GM12878 (cell line): ENCODE data around the gene IMMT. TPM values are rescaled to one million over a fixed set of nuclear protein-coding genes. Genes with fewer than 3 reads are reported as not detected.

Experiments
- ATAC-seq: fragments of 200-7000 bp; cut with Tn5 transposase; 3 replicates; pipeline ENCODE4 v1.9.1; 2020; ENCODE audit warnings: mild to moderate bottlenecking, moderate library complexity
- BruUV-seq: library from RNA; stranded (reverse); fragments of 400-500 nt; replicated peaks from 2 replicates; lab custom pipeline; 2021; lab: Mats Ljungman, UMichigan
- CTCF ChIA-PET: fragments of 300-600 bp; sonication (Branson Sonifier 250); formaldehyde crosslinking; extraction: SDS; loops from one replicate; lab custom pipeline; 2021; ENCODE audit warnings: inconsistent platforms; lab: Yijun Ruan, JAX
- POLR2A ChIA-PET: fragments of 350-600 bp; formaldehyde crosslinking; extraction: SDS; loops from one replicate; lab custom pipeline; 2021; ENCODE audit warnings: inconsistent platforms; lab: Charles Lee
- RAD21 ChIA-PET: fragments of 300-600 bp; sonication (Branson Sonifier 250); formaldehyde crosslinking; loops from one replicate; lab custom pipeline; 2023; ENCODE audit warnings: antibody characterized with exemption; ENCODE audit not compliant: unreplicated experiment; lab: Charles Lee
- SMC1A ChIA-PET: fragments of 300-600 bp; sonication (Branson Sonifier 250); formaldehyde crosslinking; loops from one replicate; lab custom pipeline; 2023; ENCODE audit not compliant: unreplicated experiment, uncharacterized antibody; lab: Charles Lee
- DNase-seq: peaks from one replicate; pipeline ENCODE4 v3.0.0-alpha.2; 2011; ENCODE audit warnings: low read depth, low spot score
- FAIRE-seq: peaks from 3 replicates; lab custom pipeline; 2011; peaks lifted over from hg19 to GRCh38; lab: Jason Lieb, UNC
- H2AFZ ChIP-seq: 2 replicates; pipeline ENCODE4 v1.6.0; 2011; ENCODE audit warnings: low read depth, low read length, control low read depth; ENCODE audit not compliant: control insufficient read depth
- H3K27ac ChIP-seq: 2 replicates; pipeline ENCODE4 v1.5.1; 2011; ENCODE audit warnings: control low read depth; ENCODE audit not compliant: control insufficient read depth, insufficient read depth
- H3K27me3 ChIP-seq, 2 experiments: replicated peaks in 1 of 2; 2 replicates each; pipeline versions ENCODE4 v1.6.0 to v1.6.1; 2011; ENCODE audit warnings: low read length in 1 of 2; ENCODE audit not compliant: control insufficient read depth in 2 of 2, insufficient read depth in 2 of 2
- H3K36me3 ChIP-seq, 2 experiments: 2 replicates each; pipeline ENCODE4 v1.5.1; 2011; ENCODE audit warnings: low read length in 1 of 2; ENCODE audit not compliant: control insufficient read depth in 2 of 2, insufficient read depth in 2 of 2
- H3K4me1 ChIP-seq: 2 replicates; pipeline ENCODE4 v1.6.1; 2011; ENCODE audit warnings: mild to moderate bottlenecking, low read length, moderate library complexity, mixed read lengths; ENCODE audit not compliant: control insufficient read depth, insufficient read depth
- H3K4me2 ChIP-seq: 2 replicates; pipeline ENCODE4 v1.6.0; 2011; ENCODE audit warnings: control low read depth; ENCODE audit not compliant: control insufficient read depth, insufficient read depth
- H3K4me3 ChIP-seq: fragments of 200-600 bp; sonication (generic); 2 replicates; pipeline ENCODE4 v1.5.1; 2016
- H3K79me2 ChIP-seq: 2 replicates; pipeline ENCODE4 v1.6.0; 2011; ENCODE audit warnings: low read length; ENCODE audit not compliant: control insufficient read depth, insufficient read depth
- H3K9ac ChIP-seq: 2 replicates; pipeline ENCODE4 v1.8.0; 2011; ENCODE audit warnings: low read length, control low read depth, mixed read lengths; ENCODE audit not compliant: control insufficient read depth, insufficient read depth
- H3K9me3 ChIP-seq: replicated peaks from 3 replicates; pipeline ENCODE4 v1.5.1; 2011; ENCODE audit warnings: mild to moderate bottlenecking, low read length; ENCODE audit not compliant: control insufficient read depth, insufficient read depth
- H4K20me1 ChIP-seq: 2 replicates; pipeline ENCODE4 v1.6.0; 2011; ENCODE audit not compliant: control insufficient read depth, insufficient read depth
- ASH2L ChIP-seq: fragments of 300-600, 200-600 bp; sonication (generic); IDR thresholded peaks from 2 replicates; pipeline ENCODE4 v1.6.1; 2017; ENCODE audit warnings: low read depth, mild to moderate bottlenecking, borderline replicate concordance
- BCL3 ChIP-seq: IDR thresholded peaks from 2 replicates; pipeline ENCODE4 v1.6.1; 2011; ENCODE audit warnings: borderline replicate concordance, low read depth, mild to moderate bottlenecking, moderate library complexity, low read length; ENCODE audit not compliant: insufficient read depth, poor library complexity, severe bottlenecking
- BCLAF1 ChIP-seq: fragments of 450-650 bp; IDR thresholded peaks from 2 replicates; pipeline ENCODE4 v1.6.1; 2017; ENCODE audit warnings: antibody characterized with exemption, mild to moderate bottlenecking, moderate library complexity
- BMI1 ChIP-seq: fragments of 450-650 bp; IDR thresholded peaks from 2 replicates; pipeline ENCODE4 v1.6.1; 2016; ENCODE audit warnings: mild to moderate bottlenecking, moderate library complexity, borderline replicate concordance
- CBFB ChIP-seq: IDR thresholded peaks from 2 replicates; pipeline ENCODE4 v1.6.1; 2016; ENCODE audit warnings: antibody characterized with exemption, low read depth
- CEBPB ChIP-seq, 2 experiments: fragments of 150-350 bp in 1 of 2; IDR thresholded peaks; 2 replicates each; pipeline ENCODE4 v1.6.1; 2012 to 2014; ENCODE audit warnings: low read depth in 2 of 2, low read length in 2 of 2, borderline replicate concordance in 1 of 2, inconsistent platforms in 1 of 2
- CHD1 ChIP-seq: IDR thresholded peaks from 2 replicates; pipeline ENCODE4 v1.6.1; 2012; ENCODE audit warnings: low read depth, low read length, improper control_type of control experiment
- HSF1 ChIP-seq: fragments of 150-350 bp; IDR thresholded peaks from 2 replicates; pipeline ENCODE4 v1.6.1; 2014; ENCODE audit warnings: mild to moderate bottlenecking, low read depth, low read length
- MTA2 ChIP-seq: fragments of 450-650 bp; IDR thresholded peaks from 2 replicates; pipeline ENCODE4 v1.6.1; 2016; ENCODE audit warnings: low read depth, mild to moderate bottlenecking, moderate library complexity
- NRF1 ChIP-seq: conservative IDR thresholded peaks from 2 replicates; pipeline ENCODE4 v1.6.1; 2011; ENCODE audit warnings: mild to moderate bottlenecking, low read depth, low read length, improper control_type of control experiment
- POLR2A ChIP-seq: IDR thresholded peaks from 2 replicates; pipeline ENCODE4 v1.6.1; 2011; ENCODE audit warnings: low read depth, mild to moderate bottlenecking, low read length
- RUNX3 ChIP-seq: IDR thresholded peaks from 2 replicates; pipeline ENCODE4 v1.6.1; 2012; ENCODE audit warnings: low read length, inconsistent platforms
- SMAD5 ChIP-seq: IDR thresholded peaks from 2 replicates; pipeline ENCODE4 v1.6.1; 2016; ENCODE audit warnings: antibody characterized with exemption, low read depth
- STAT1 ChIP-seq: fragments of 450-650 bp; conservative IDR thresholded peaks from 2 replicates; pipeline ENCODE4 v1.6.1; 2014; ENCODE audit warnings: antibody characterized with exemption, mild to moderate bottlenecking
- STAT3 ChIP-seq: IDR thresholded peaks from 2 replicates; pipeline ENCODE4 v1.6.1; 2011; ENCODE audit warnings: low read depth, low read length, improper control_type of control experiment
- TBL1XR1 ChIP-seq: IDR thresholded peaks from 2 replicates; pipeline ENCODE4 v1.6.1; 2012; ENCODE audit warnings: low read depth, low read length, improper control_type of control experiment
- ZNF274 ChIP-seq: IDR thresholded peaks from one replicate; pipeline ENCODE4 v1.8.0; 2011; ENCODE audit not compliant: insufficient read length, insufficient read depth
- WGBS: methylation state at CpG from one replicate; pipeline ENCODE4 v1.1.6; 2016; ENCODE audit warnings: low lambda C conversion rate; ENCODE audit not compliant: insufficient replicate concordance, insufficient coverage; ENCODE audit errors: missing lambda C conversion rate; 5-methylcytosine and 5-hydroxymethylcytosine counted together
- in situ Hi-C: fragments of 300-500 bp; cut with MboI; formaldehyde crosslinking; loops from 9 replicates; pipeline ENCODE4 v1.14.3; 2018; ENCODE audit warnings: mixed read lengths
- intact Hi-C: fragments of 100-400 bp; cut with micrococcal nuclease; formaldehyde crosslinking; loops from one replicate; pipeline ENCODE4 v1.14.2; 2022; ENCODE audit not compliant: unreplicated experiment
- polyA plus RNA-seq, 11 experiments: library from polyadenylated mRNA; depleted of rRNA in 4 of 11; unstranded in 6 of 11; stranded (reverse) in 5 of 11; fragments of >200 nt; fragmentation: Nextera tagmentation in 4 of 11; fragmentation: Illumina TruSeq in 1 of 11; extraction: Ambion mirVana in 4 of 11; extraction: Trizol in 1 of 11; gene quantifications; 1 replicate in 1 of 11; 2 replicates in 10 of 11; pipeline versions ENCODE4 v1.2.1 to v1.2.3, GENCODE V29; 2011 to 2016; ENCODE audit warnings: inconsistent platforms in 2 of 11, missing spikeins in 2 of 11, low read depth in 1 of 11
- total RNA-seq, 4 experiments: library from RNA; depleted of rRNA in 3 of 4; stranded (reverse); fragments of >200 nt in 3 of 4; fragmentation: Illumina TruSeq in 1 of 4; extraction: Trizol in 1 of 4; gene quantifications; 2 replicates each; pipeline versions ENCODE4 v1.2.1 to v1.2.3, GENCODE V29; 2013 to 2021

The IMMT gene
- total and polyA plus RNA-seq, 10 of the 15 experiments (the other 5 are each of a cell fraction or from before 2014, with no cell fraction given) = 78.4 to 149 (median 98.7) TPM

- ChIA-PET CTCF (interaction anchor here (1.0 to 1.9 kb wide), 3 partner anchors 9 to 63 kb away, joined by 5 to 10 read pairs (median 5); no protein-coding TSS in a partner anchor), POLR2A (interaction anchor here (1.1 kb wide), 1 partner anchor 131 kb away, joined by 3 read pairs; no protein-coding TSS in a partner anchor), RAD21 (interaction anchor here (0.8 to 1.5 kb wide), 3 partner anchors 9 to 14 kb away, joined by 3 to 5 read pairs (median 5); no protein-coding TSS in a partner anchor), SMC1A (interaction anchor here (0.6 to 3.9 kb wide), 5 partner anchors 10 to 161 kb away, joined by 3 to 29 read pairs (median 4); no protein-coding TSS in a partner anchor)
- FAIRE-seq (peak; percentile 18), DNase-seq (no peak), ATAC-seq (no peak)
- Histone ChIP-seq H3K27ac (no peak overlapping the region), H2AFZ (no peak overlapping the region), H3K36me3 (no peaks in the 10 kb centered on the region), H3K4me3 (no peak overlapping the region), H3K9me3 (no peaks in the 10 kb centered on the region), H3K4me2 (no peak overlapping the region), H3K27me3 (no peaks in the 10 kb centered on the region), H3K4me1 (peaks cover 15% of the 10 kb centered on the region), H4K20me1 (no peaks in the 10 kb centered on the region), H3K79me2 (no peaks in the 10 kb centered on the region), H3K9ac (no peak overlapping the region)
- in situ Hi-C loops = no loop called here
- TF ChIP-seq MTA2 (no peak), RUNX3 (no peak), SMAD5 (no peak), STAT1 (no peak), STAT3 (no peak), CBFB (no peak), CHD1 (no peak), NRF1 (no peak), BCLAF1 (no peak), CEBPB (IDR thresholded peaks at IDR 0.05; ENCODE audit: borderline replicate concordance in 1 of 2, low read depth in 2 of 2, low read length in 2 of 2) (no peak), BCL3 (no peak), ZNF274 (no peak), POLR2A (no peak), TBL1XR1 (no peak), BMI1 (no peak), ASH2L (no peak), HSF1 (no peak)
- intact Hi-C loops = no loop called here
- no TSS peak for BruUV-seq
- WGBS = 75% methylated on average over 12 of the region's 12 CpGs
Measured at GRCh38 chr2:86235196-86235980, 40.1 kb upstream of the IMMT start.
